IMR-90 (cell line): ENCODE data around the gene CTIF. TPM values are rescaled to one million over a fixed set of nuclear protein-coding genes. Genes with fewer than 3 reads are reported as not detected.

Source experiments
- ATAC-seq: fragments of 200-7000 bp; cut with Tn5 transposase; 2 replicates; pipeline ENCODE4 v1.9.1; 2020; ENCODE audit warnings: low read depth, mild to moderate bottlenecking, moderate library complexity
- BruUV-seq: library from RNA; stranded (reverse); fragments of 400-500 nt; replicated peaks from 2 replicates; lab custom pipeline; 2021; lab: Mats Ljungman, UMichigan
- CTCF ChIA-PET: fragments of 300-600 bp; formaldehyde crosslinking; extraction: SDS; loops from one replicate; lab custom pipeline; 2021; ENCODE audit warnings: antibody characterized with exemption; lab: Yijun Ruan, JAX
- POLR2A ChIA-PET: fragments of 300-600 bp; sonication (Branson Sonifier 250); formaldehyde crosslinking; loops from one replicate; lab custom pipeline; 2022; ENCODE audit warnings: antibody characterized with exemption; ENCODE audit not compliant: unreplicated experiment; lab: Charles Lee
- DNase-seq: peaks from one replicate; pipeline ENCODE4 v3.0.0; 2013
- H2AFZ ChIP-seq: replicated peaks from 2 replicates; pipeline ENCODE3; 2013; ENCODE audit warnings: low read length, mild to moderate bottlenecking; ENCODE audit not compliant: poor library complexity
- H2AK5ac ChIP-seq: 2 replicates; pipeline ENCODE4 v1.6.1; 2013; ENCODE audit warnings: low read depth, low read length, inconsistent platforms
- H2AK9ac ChIP-seq: replicated peaks from 2 replicates; pipeline ENCODE3; 2013; ENCODE audit warnings: mild to moderate bottlenecking, low read depth, low read length, moderate library complexity; ENCODE audit not compliant: poor library complexity
- H2BK120ac ChIP-seq: 2 replicates; pipeline ENCODE4 v1.6.1; 2013; ENCODE audit warnings: low read depth, low read length, inconsistent platforms
- H2BK15ac ChIP-seq: 3 replicates; pipeline ENCODE4 v1.6.1; 2013; ENCODE audit warnings: low read depth, low read length, inconsistent platforms
- H2BK20ac ChIP-seq: 2 replicates; pipeline ENCODE4 v1.6.1; 2013; ENCODE audit warnings: low read depth, mild to moderate bottlenecking, inconsistent platforms, low read length, moderate library complexity
- H2BK5ac ChIP-seq: 2 replicates; pipeline ENCODE4 v1.6.1; 2013; ENCODE audit warnings: mild to moderate bottlenecking, low read depth, low read length, inconsistent platforms; ENCODE audit not compliant: poor library complexity, severe bottlenecking
- H3K14ac ChIP-seq: replicated peaks from 2 replicates; pipeline ENCODE4 v1.6.1; 2013; ENCODE audit warnings: low read depth, low read length, inconsistent platforms
- H3K18ac ChIP-seq: 2 replicates; pipeline ENCODE4 v1.6.1; 2013; ENCODE audit warnings: low read depth, low read length, control low read depth
- H3K23ac ChIP-seq: 2 replicates; pipeline ENCODE4 v1.6.1; 2013; ENCODE audit warnings: low read depth, low read length, inconsistent platforms
- H3K27ac ChIP-seq: 2 replicates; pipeline ENCODE4 v1.5.1; 2013; ENCODE audit warnings: mild to moderate bottlenecking, control low read depth, low read length; ENCODE audit not compliant: insufficient read depth
- H3K27me3 ChIP-seq: 2 replicates; pipeline ENCODE4 v1.6.1; 2013; ENCODE audit warnings: low read length; ENCODE audit not compliant: control insufficient read depth, insufficient read depth
- H3K36me3 ChIP-seq: 2 replicates; pipeline ENCODE4 v1.6.1; 2013; ENCODE audit warnings: low read length, mixed read lengths; ENCODE audit not compliant: control insufficient read depth, insufficient read depth
- H3K4ac ChIP-seq: 2 replicates; pipeline ENCODE4 v1.6.1; 2013; ENCODE audit warnings: low read depth, low read length, inconsistent platforms
- H3K4me1 ChIP-seq: 2 replicates; pipeline ENCODE4 v1.6.1; 2013; ENCODE audit warnings: low read length, mixed read lengths; ENCODE audit not compliant: control insufficient read depth, insufficient read depth
- H3K4me2 ChIP-seq: 2 replicates; pipeline ENCODE4 v1.6.1; 2013; ENCODE audit warnings: low read depth, mild to moderate bottlenecking, control low read depth, low read length, moderate library complexity
- H3K4me3 ChIP-seq: 2 replicates; pipeline ENCODE4 v1.5.1; 2013; ENCODE audit warnings: low read depth, mild to moderate bottlenecking, control low read depth, low read length, moderate library complexity; ENCODE audit not compliant: insufficient read depth
- H3K56ac ChIP-seq: 2 replicates; pipeline ENCODE4 v1.6.1; 2013; ENCODE audit warnings: low read length, inconsistent platforms; ENCODE audit not compliant: insufficient read depth; ENCODE audit errors: extremely low read depth
- H3K79me1 ChIP-seq, 2 experiments: 2 replicates each; pipeline ENCODE4 v1.6.1; 2013; ENCODE audit warnings: low read length in 2 of 2, inconsistent platforms in 1 of 2, low read depth in 1 of 2
- H3K9ac ChIP-seq: 2 replicates; pipeline ENCODE4 v1.6.1; 2013; ENCODE audit warnings: low read depth, low read length, control low read depth
- H3K9me1 ChIP-seq: 2 replicates; pipeline ENCODE4 v1.6.1; 2013; ENCODE audit warnings: low read length, inconsistent platforms; ENCODE audit not compliant: insufficient read depth
- H3K9me3 ChIP-seq: 2 replicates; pipeline ENCODE4 v1.6.1; 2013; ENCODE audit warnings: low read length; ENCODE audit not compliant: control insufficient read depth, insufficient read depth
- H4K20me1 ChIP-seq: 2 replicates; pipeline ENCODE4 v1.6.1; 2013; ENCODE audit warnings: low read length, inconsistent platforms; ENCODE audit not compliant: insufficient read depth
- H4K5ac ChIP-seq: 2 replicates; pipeline ENCODE4 v1.6.1; 2013; ENCODE audit warnings: mild to moderate bottlenecking, low read depth, low read length, control low read depth
- H4K8ac ChIP-seq, 2 experiments: 2 replicates each; pipeline ENCODE4 v1.6.1; 2013; ENCODE audit warnings: low read depth in 2 of 2, low read length in 2 of 2, control low read depth in 1 of 2, inconsistent platforms in 1 of 2
- H4K91ac ChIP-seq: 2 replicates; pipeline ENCODE4 v1.6.1; 2013; ENCODE audit warnings: low read depth, low read length, inconsistent platforms; ENCODE audit not compliant: insufficient read depth
- BHLHE40 ChIP-seq: fragments of 150-350 bp; IDR thresholded peaks from 2 replicates; pipeline ENCODE4 v1.6.1; 2016; ENCODE audit warnings: mild to moderate bottlenecking, low read depth, low read length
- CEBPB ChIP-seq: IDR thresholded peaks from 2 replicates; pipeline ENCODE4 v1.6.1; 2012; ENCODE audit warnings: low read depth, low read length, improper control_type of control experiment
- CHD1 ChIP-seq: IDR thresholded peaks from 2 replicates; pipeline ENCODE4 v1.6.1; 2012; ENCODE audit warnings: low read depth, low read length, improper control_type of control experiment
- FOS ChIP-seq: fragments of 150-350 bp; IDR thresholded peaks from 2 replicates; pipeline ENCODE4 v1.6.1; 2016; ENCODE audit warnings: low read depth, low read length
- MAFK ChIP-seq: IDR thresholded peaks from 2 replicates; pipeline ENCODE4 v1.6.1; 2012; ENCODE audit warnings: low read depth, low read length, improper control_type of control experiment
- MAZ ChIP-seq: IDR thresholded peaks from 2 replicates; pipeline ENCODE4 v1.6.1; 2012; ENCODE audit warnings: low read depth, mild to moderate bottlenecking, low read length, improper control_type of control experiment, moderate library complexity, borderline replicate concordance
- MXI1 ChIP-seq: IDR thresholded peaks from 2 replicates; pipeline ENCODE4 v1.6.1; 2012; ENCODE audit warnings: low read depth, mild to moderate bottlenecking, low read length, moderate library complexity, borderline replicate concordance
- NFE2L2 ChIP-seq: fragments of 150-350 bp; IDR thresholded peaks from 2 replicates; pipeline ENCODE4 v1.6.1; 2016; ENCODE audit warnings: low read depth, mild to moderate bottlenecking, low read length
- POLR2A ChIP-seq: IDR thresholded peaks from 2 replicates; pipeline ENCODE4 v1.6.1; 2012; ENCODE audit warnings: mild to moderate bottlenecking, low read depth, low read length
- RAD21 ChIP-seq: IDR thresholded peaks from 2 replicates; pipeline ENCODE4 v1.6.1; 2012; ENCODE audit warnings: low read length, improper control_type of control experiment
- RCOR1 ChIP-seq: IDR thresholded peaks from 2 replicates; pipeline ENCODE4 v1.6.1; 2012; ENCODE audit warnings: mild to moderate bottlenecking, low read length, improper control_type of control experiment; ENCODE audit not compliant: insufficient replicate concordance
- RFX5 ChIP-seq: IDR thresholded peaks from 2 replicates; pipeline ENCODE4 v1.8.0; 2012; ENCODE audit warnings: low read depth, mild to moderate bottlenecking, low read length, moderate library complexity
- SMC3 ChIP-seq: fragments of 150-350 bp; IDR thresholded peaks from 2 replicates; pipeline ENCODE4 v1.6.1; 2016; ENCODE audit warnings: low read depth, mild to moderate bottlenecking, antibody characterized with exemption, low read length, moderate library complexity
- WGBS, 2 experiments: methylation state at CpG; one replicate each; pipeline versions ENCODE4 v1.1.5 to v1.1.7; 2013; ENCODE audit warnings: missing lambda C conversion rate in 2 of 2; ENCODE audit not compliant: insufficient read length in 1 of 2; ENCODE audit errors: extremely low coverage in 2 of 2; 5-methylcytosine and 5-hydroxymethylcytosine counted together
- dilution Hi-C: fragments of 300-500 bp; cut with HindIII; formaldehyde crosslinking; loops from one replicate; pipeline ENCODE4 v1.14.3; 2018; ENCODE audit warnings: low sequenced_read_pairs; ENCODE audit not compliant: unreplicated experiment
- in situ Hi-C: fragments of 300-500 bp; cut with MboI; formaldehyde crosslinking; loops from 3 replicates; pipeline ENCODE4 v1.14.3; 2019; ENCODE audit warnings: low sequenced_read_pairs, inconsistent platforms, mixed read lengths
- intact Hi-C: fragments of 100-400 bp; cut with micrococcal nuclease; formaldehyde crosslinking; loops from 2 replicates; pipeline ENCODE4 v1.10.0; 2022
- polyA plus RNA-seq, 3 experiments: library from polyadenylated mRNA; depleted of rRNA; stranded (reverse); fragments of >200 nt; gene quantifications; 2 replicates each; pipeline ENCODE4 v1.2.3, GENCODE V29; 2012; ENCODE audit warnings: low replicate concordance in 1 of 3
- total RNA-seq: library from RNA; depleted of rRNA; stranded (reverse); fragments of >200 nt; gene quantifications from 2 replicates; pipeline ENCODE4 v1.2.3, GENCODE V29; 2012
- TF ChIP-seq, protein P1 (sequence below): fragments of 150-350 bp; IDR thresholded peaks from 2 replicates; pipeline ENCODE4 v1.6.1; 2016; ENCODE audit warnings: low read depth, mild to moderate bottlenecking, low read length, moderate library complexity, borderline replicate concordance
- TF ChIP-seq, protein P2 (sequence below): conservative IDR thresholded peaks from 2 replicates; pipeline ENCODE4 v1.5.1; 2012; ENCODE audit warnings: mild to moderate bottlenecking, low read depth, low read length, improper control_type of control experiment
- TF ChIP-seq, protein P3 (sequence below): fragments of 150-350 bp; IDR thresholded peaks from 2 replicates; pipeline ENCODE4 v1.6.1; 2017; ENCODE audit warnings: mild to moderate bottlenecking, antibody characterized with exemption, low read length, low read depth

The CTIF gene
- total and polyA plus RNA-seq, 2 of the 4 experiments (the other 2 are of a cell fraction): 25.1 to 57.0 TPM

DNA sequence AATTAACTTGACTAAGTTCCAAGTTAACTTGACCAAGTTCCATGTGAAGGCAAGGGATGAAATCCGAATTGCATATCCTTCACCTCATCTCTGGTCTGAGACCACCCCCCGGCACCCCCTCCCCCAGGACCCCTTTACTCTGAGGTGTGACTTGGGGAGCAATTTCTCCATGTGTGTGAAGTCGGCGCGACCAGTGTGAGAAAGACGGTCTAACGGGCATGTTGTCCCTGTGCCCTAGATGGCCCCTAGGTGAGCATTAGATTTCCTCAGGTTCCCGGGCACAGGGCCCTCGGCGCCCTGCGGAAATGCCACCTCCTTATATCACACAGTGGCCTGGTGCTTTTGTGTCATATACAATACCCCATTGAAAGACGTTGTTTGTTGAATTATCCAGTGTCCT lies 137.1 kb downstream of the CTIF start:
- H2BK20ac ChIP-seq: no peak overlapping the region
- no peak overlapping the region for H2BK5ac ChIP-seq
- H3K36me3 ChIP-seq: peaks cover 17% of the 10 kb centered on the region
- H3K4me2 ChIP-seq: no peak overlapping the region
- H2AK5ac ChIP-seq: no peak overlapping the region
- DNase-seq: no peak
- dilution Hi-C loops (no loop called here), intact Hi-C loops (loop anchor here (1.0 to 5.0 kb wide), 9 partner anchors 106 to 739 kb away; no protein-coding TSS in a partner anchor), in situ Hi-C loops (loop anchor here (5.0 to 10.0 kb wide), 4 partner anchors 266 to 739 kb away; no protein-coding TSS in a partner anchor)
- no peak overlapping the region for H3K27ac ChIP-seq
- H3K14ac ChIP-seq: no peak overlapping the region
- no peak overlapping the region for H4K91ac ChIP-seq
- no peak overlapping the region for H3K9ac ChIP-seq
- no peak overlapping the region for H2BK15ac ChIP-seq
- H3K56ac ChIP-seq: no peak overlapping the region
- H4K20me1 ChIP-seq: peaks cover 54% of the 10 kb centered on the region
- no peak for ATAC-seq
- H3K9me1 ChIP-seq: peaks cover 7% of the 10 kb centered on the region; the same call in 1 of the 2 replicates
- H3K4ac ChIP-seq: no peak overlapping the region
- POLR2A ChIA-PET: no interaction called here
- no peak overlapping the region for H2AFZ ChIP-seq
- TF ChIP-seq NFE2L2 (no peak), BHLHE40 (no peak), MAZ (no peak), MAFK (no peak), RFX5 (no peak), SMC3 (no peak), POLR2A (no peak), RCOR1 (no peak), MXI1 (no peak), CEBPB (no peak), FOS (no peak), CHD1 (no peak), RAD21 (no peak)
- TF ChIP-seq, protein P1, sequence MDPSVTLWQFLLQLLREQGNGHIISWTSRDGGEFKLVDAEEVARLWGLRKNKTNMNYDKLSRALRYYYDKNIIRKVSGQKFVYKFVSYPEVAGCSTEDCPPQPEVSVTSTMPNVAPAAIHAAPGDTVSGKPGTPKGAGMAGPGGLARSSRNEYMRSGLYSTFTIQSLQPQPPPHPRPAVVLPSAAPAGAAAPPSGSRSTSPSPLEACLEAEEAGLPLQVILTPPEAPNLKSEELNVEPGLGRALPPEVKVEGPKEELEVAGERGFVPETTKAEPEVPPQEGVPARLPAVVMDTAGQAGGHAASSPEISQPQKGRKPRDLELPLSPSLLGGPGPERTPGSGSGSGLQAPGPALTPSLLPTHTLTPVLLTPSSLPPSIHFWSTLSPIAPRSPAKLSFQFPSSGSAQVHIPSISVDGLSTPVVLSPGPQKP: no peak
- TF ChIP-seq, protein P2, sequence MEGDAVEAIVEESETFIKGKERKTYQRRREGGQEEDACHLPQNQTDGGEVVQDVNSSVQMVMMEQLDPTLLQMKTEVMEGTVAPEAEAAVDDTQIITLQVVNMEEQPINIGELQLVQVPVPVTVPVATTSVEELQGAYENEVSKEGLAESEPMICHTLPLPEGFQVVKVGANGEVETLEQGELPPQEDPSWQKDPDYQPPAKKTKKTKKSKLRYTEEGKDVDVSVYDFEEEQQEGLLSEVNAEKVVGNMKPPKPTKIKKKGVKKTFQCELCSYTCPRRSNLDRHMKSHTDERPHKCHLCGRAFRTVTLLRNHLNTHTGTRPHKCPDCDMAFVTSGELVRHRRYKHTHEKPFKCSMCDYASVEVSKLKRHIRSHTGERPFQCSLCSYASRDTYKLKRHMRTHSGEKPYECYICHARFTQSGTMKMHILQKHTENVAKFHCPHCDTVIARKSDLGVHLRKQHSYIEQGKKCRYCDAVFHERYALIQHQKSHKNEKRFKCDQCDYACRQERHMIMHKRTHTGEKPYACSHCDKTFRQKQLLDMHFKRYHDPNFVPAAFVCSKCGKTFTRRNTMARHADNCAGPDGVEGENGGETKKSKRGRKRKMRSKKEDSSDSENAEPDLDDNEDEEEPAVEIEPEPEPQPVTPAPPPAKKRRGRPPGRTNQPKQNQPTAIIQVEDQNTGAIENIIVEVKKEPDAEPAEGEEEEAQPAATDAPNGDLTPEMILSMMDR: no peak
- TF ChIP-seq, protein P3, sequence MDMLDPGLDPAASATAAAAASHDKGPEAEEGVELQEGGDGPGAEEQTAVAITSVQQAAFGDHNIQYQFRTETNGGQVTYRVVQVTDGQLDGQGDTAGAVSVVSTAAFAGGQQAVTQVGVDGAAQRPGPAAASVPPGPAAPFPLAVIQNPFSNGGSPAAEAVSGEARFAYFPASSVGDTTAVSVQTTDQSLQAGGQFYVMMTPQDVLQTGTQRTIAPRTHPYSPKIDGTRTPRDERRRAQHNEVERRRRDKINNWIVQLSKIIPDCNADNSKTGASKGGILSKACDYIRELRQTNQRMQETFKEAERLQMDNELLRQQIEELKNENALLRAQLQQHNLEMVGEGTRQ: no peak
- H3K23ac ChIP-seq: no peak overlapping the region
- H3K9me3 ChIP-seq: peaks cover 2% of the 10 kb centered on the region; the same call in 1 of the 2 replicates
- no peak overlapping the region for H2AK9ac ChIP-seq
- H3K27me3 ChIP-seq: no peaks in the 10 kb centered on the region
- H3K79me1 ChIP-seq: peaks cover 34 to 89% of the 10 kb centered on the region in 2 experiments
- peaks cover 23% of the 10 kb centered on the region for H3K4me1 ChIP-seq
- H3K18ac ChIP-seq: no peak overlapping the region
- WGBS, 2 experiments: 97% methylated on average over 5 of the region's 12 CpGs; no CpG with 5 or more reads in 1 of the 2 experiments
- H3K4me3 ChIP-seq: no peak overlapping the region
- H2BK120ac ChIP-seq: no peak overlapping the region
- H4K8ac ChIP-seq: no peak overlapping the region
- BruUV-seq: no TSS peak
- no peak overlapping the region for H4K5ac ChIP-seq
- CTCF ChIA-PET: no interaction called here
